ENCODE measurements around the gene EAF2. TPM values are rescaled to one million over a fixed set of nuclear protein-coding genes. Genes with fewer than 3 reads are reported as not detected.

EAF2 gene
- total RNA-seq, 6 experiments from 2014 or later = 1.4 to 3.0 (median 2.0) TPM

DNA sequence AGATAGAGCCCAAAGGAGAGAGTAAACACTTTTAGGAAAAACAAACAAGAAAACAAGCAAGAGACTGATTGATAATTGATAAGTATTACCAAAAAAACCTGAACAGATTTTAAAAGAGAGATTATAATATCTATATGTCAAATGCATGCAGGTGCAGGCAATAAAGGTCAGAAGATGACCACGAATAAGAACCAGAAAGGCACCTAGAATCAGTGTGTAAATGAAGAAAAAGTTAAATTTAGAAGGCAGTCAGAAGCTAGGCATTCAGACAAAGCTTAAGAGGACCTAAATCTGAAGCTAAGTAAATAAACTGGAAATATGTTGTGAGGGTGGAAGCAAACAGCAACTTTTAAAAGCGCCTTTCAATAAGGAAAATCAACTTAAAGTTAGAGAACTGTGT lies 16.4 kb upstream of the EAF2 start:
- peaks cover 0 to 5% (median 0%) of the 10 kb centered on the region in 4 donors for H3K36me3 ChIP-seq
- DNase-seq (no peak), ATAC-seq (no peak)
- intact Hi-C loops (cut with DNase I) = no loop called here
- H3K4me1 ChIP-seq = no peaks in the 10 kb centered on the region
- no peaks in the 10 kb centered on the region for H3K9me3 ChIP-seq
- WGBS (ENCODE audit: insufficient coverage, low coverage, low lambda C conversion rate, missing lambda C conversion rate) = 100% methylated on average over 2 of the region's 2 CpGs
- TF ChIP-seq, protein P1, sequence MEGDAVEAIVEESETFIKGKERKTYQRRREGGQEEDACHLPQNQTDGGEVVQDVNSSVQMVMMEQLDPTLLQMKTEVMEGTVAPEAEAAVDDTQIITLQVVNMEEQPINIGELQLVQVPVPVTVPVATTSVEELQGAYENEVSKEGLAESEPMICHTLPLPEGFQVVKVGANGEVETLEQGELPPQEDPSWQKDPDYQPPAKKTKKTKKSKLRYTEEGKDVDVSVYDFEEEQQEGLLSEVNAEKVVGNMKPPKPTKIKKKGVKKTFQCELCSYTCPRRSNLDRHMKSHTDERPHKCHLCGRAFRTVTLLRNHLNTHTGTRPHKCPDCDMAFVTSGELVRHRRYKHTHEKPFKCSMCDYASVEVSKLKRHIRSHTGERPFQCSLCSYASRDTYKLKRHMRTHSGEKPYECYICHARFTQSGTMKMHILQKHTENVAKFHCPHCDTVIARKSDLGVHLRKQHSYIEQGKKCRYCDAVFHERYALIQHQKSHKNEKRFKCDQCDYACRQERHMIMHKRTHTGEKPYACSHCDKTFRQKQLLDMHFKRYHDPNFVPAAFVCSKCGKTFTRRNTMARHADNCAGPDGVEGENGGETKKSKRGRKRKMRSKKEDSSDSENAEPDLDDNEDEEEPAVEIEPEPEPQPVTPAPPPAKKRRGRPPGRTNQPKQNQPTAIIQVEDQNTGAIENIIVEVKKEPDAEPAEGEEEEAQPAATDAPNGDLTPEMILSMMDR (IDR thresholded peaks at IDR 0.05) = no peak
- no peak for TF ChIP-seq POLR2A (IDR thresholded peaks at IDR 0.05)
- no peak overlapping the region for H3K27ac ChIP-seq
- H3K4me3 ChIP-seq = no peak overlapping the region
- H3K27me3 ChIP-seq = no peaks in the 10 kb centered on the region

DNA sequence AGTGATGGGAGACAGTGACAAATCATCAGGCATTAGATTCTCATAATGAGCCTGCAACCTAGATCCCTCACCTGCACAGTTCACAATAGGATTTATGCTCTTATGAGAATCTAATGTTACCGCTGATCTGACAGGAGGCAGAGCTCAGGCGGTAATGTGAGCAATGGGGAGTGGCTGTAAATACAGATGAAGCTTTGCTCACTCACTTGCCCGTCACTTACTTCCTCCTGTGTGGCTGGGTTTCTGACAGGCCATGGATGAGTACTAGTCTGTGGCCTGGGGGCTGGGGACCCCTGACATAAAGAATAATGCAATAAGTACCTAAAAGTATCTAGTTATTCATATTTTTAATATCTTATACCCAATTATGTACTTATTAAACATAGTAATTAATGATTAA lies 15.8 kb upstream of the EAF2 start:
- Histone ChIP-seq H3K4me1 (no peaks in the 10 kb centered on the region), H3K4me3 (no peak overlapping the region), H3K36me3 (peaks cover 0 to 5% (median 1%) of the 10 kb centered on the region in 4 donors), H3K27ac (no peak overlapping the region), H3K9me3 (no peaks in the 10 kb centered on the region), H3K27me3 (no peaks in the 10 kb centered on the region)
- no peak for TF ChIP-seq POLR2A (IDR thresholded peaks at IDR 0.05)
- intact Hi-C loops (cut with DNase I) = no loop called here
- ATAC-seq (no peak), DNase-seq (no peak)
- WGBS (ENCODE audit: insufficient coverage, low coverage, low lambda C conversion rate, missing lambda C conversion rate) = 100% methylated on average over 1 of the region's 3 CpGs

DNA sequence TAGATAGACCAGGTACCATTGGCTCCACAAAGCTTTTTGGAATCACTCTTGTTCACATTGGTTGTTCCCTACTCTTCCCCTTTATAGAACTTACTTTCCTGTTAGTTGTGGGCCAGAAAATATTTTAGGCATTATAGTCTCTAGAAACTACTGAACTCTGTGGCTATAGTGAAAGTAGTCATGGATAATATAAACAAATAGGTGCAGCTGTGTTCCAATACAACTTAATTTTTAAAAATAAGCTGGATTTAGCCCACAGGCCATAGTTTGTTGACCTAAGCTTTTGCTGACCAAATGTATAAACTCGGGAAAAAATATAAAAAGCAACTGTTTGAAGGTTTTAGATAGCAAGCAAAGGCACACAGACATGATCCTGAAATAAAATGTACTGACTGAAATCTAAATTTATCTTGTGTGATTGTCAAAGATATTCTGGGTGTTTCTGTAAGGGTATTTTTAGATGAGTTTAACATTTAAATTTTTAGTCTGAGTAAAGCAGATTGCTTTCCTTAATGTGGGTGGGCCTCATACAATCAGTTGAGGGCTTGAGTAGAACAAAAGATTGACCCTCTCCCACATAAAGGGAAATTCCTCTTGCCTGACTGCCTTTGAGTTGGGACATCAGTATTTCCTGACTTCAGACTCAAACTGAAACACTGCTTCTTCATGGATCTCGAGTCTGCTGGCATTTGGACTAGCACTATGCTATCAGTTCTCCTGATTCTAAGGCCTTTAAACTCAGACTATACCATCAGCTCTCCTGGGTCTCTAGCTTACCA lies 13.4 kb upstream of the EAF2 start:
- H3K36me3 ChIP-seq = peaks cover 0 to 22% (median 7%) of the 10 kb centered on the region in 4 donors
- DNase-seq (no peak), ATAC-seq (no peak)
- WGBS (ENCODE audit: insufficient coverage, low coverage, low lambda C conversion rate, missing lambda C conversion rate) = 88% methylated on average over 1 of the region's 2 CpGs
- H3K27ac ChIP-seq = no peak overlapping the region
- H3K4me3 ChIP-seq = no peak overlapping the region
- no peaks in the 10 kb centered on the region for H3K27me3 ChIP-seq
- TF ChIP-seq POLR2A (IDR thresholded peaks at IDR 0.05) = no peak
- TF ChIP-seq, protein P1 (IDR thresholded peaks at IDR 0.05) = no peak
- H3K4me1 ChIP-seq = no peaks in the 10 kb centered on the region
- intact Hi-C loops (cut with DNase I) = no loop called here
- H3K9me3 ChIP-seq = no peaks in the 10 kb centered on the region

DNA sequence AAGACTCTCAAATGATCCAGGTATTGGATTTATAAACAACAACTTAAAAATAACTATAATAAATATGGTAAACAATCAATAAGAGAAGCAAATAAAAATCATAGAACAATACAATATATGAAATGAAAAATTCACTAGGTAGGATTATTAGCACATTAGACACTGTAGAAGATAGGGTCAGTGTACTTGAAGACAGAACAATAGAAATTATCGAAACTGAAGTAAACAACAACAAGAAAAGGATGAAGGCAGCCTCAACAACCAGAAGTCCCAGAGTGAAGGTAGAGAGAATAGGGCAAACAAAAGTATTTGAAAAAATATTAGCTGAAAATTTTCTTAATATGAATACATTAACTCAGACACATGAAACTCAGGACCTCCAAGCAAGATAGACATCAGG lies 12.0 kb upstream of the EAF2 start:
- H3K4me3 ChIP-seq = no peak overlapping the region
- H3K4me1 ChIP-seq = no peaks in the 10 kb centered on the region
- intact Hi-C loops (cut with DNase I) = no loop called here
- H3K9me3 ChIP-seq = no peaks in the 10 kb centered on the region
- H3K27ac ChIP-seq = no peak overlapping the region
- H3K27me3 ChIP-seq = no peaks in the 10 kb centered on the region
- no peak for TF ChIP-seq POLR2A (IDR thresholded peaks at IDR 0.05)
- TF ChIP-seq, protein P1 (IDR thresholded peaks at IDR 0.05) = no peak
- ATAC-seq (no peak), DNase-seq (no peak)
- H3K36me3 ChIP-seq = peaks cover 0 to 25% (median 7%) of the 10 kb centered on the region in 4 donors
- 88% methylated on average over 1 of the region's 1 CpG for WGBS (ENCODE audit: insufficient coverage, low coverage, low lambda C conversion rate, missing lambda C conversion rate)

DNA sequence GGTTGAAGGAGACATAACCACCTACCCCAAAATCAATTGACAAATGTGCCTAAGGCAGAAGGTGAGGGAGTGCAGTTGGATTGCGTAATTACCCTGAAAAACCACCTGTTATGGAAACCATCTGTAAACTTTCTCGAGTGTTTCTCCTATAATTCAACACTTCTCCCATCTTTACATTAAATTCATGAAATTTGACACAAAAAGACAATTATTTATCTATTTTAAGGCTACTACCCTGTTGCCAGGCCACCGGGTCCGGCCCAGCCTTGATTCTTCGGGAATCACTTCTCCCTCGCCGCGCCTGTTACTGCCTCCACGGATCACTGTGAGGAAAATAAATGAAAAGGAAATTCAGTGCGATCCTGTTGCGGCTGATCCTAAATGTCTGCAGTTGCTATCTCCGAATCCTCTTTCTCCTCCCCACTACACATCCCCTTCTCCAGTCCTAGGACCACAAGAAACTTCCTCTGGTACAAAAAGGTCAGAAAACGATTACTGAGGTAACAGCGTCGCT lies 795 bp upstream of the EAF2 start:
- Histone ChIP-seq H3K9me3 (no peaks in the 10 kb centered on the region), H3K36me3 (no peaks in the 10 kb centered on the region), H3K27ac (peak overlapping the region; percentile 33 to 78 (median 56)), H3K4me1 (peaks cover 0 to 12% (median 0%) of the 10 kb centered on the region in 4 donors), H3K27me3 (no peaks in the 10 kb centered on the region), H3K4me3 (peak overlapping the region; percentile 71 to 91 (median 87))
- peak in 2 of 4 donors; percentile 4 to 6 for ATAC-seq
- intact Hi-C loops (cut with DNase I) = no loop called here
- peak in 2 of 3 donors; percentile 27 to 42 for DNase-seq
- TF ChIP-seq POLR2A (IDR thresholded peaks at IDR 0.05) = no peak
- TF ChIP-seq, protein P1 (IDR thresholded peaks at IDR 0.05) = no peak
- 3% methylated on average over 15 of the region's 15 CpGs for WGBS (ENCODE audit: insufficient coverage, low coverage, low lambda C conversion rate, missing lambda C conversion rate)
